Osteoblast (primary cell): ENCODE data around the gene UPB1. TPM values are rescaled to one million over a fixed set of nuclear protein-coding genes. Genes with fewer than 3 reads are reported as not detected.

Experiments used
- DNase-seq: peaks from one replicate; pipeline ENCODE4 v3.0.0; 2011; ENCODE audit warnings: low spot score, mixed read lengths; ENCODE audit not compliant: insufficient read length; ENCODE audit errors: missing footprints
- H2AFZ ChIP-seq: 2 replicates; pipeline ENCODE4 v1.6.0; 2011; ENCODE audit warnings: mild to moderate bottlenecking, low read length
- H3K27ac ChIP-seq: 2 replicates; pipeline ENCODE4 v1.5.1; 2011; ENCODE audit warnings: mild to moderate bottlenecking, low read depth, low read length, moderate library complexity
- H3K27me3 ChIP-seq: 2 replicates; pipeline ENCODE4 v1.6.0; 2012; ENCODE audit warnings: mild to moderate bottlenecking, control low read depth, inconsistent platforms, low read length, moderate library complexity; ENCODE audit not compliant: insufficient read depth
- H3K36me3 ChIP-seq: 2 replicates; pipeline ENCODE4 v1.5.1; 2011; ENCODE audit warnings: mild to moderate bottlenecking, low read length, control low read depth, moderate library complexity; ENCODE audit not compliant: insufficient read depth
- H3K4me1 ChIP-seq: 2 replicates; pipeline ENCODE4 v1.5.1; 2011; ENCODE audit warnings: mild to moderate bottlenecking, low read length, control low read depth, moderate library complexity; ENCODE audit not compliant: insufficient read depth
- H3K4me2 ChIP-seq: 2 replicates; pipeline ENCODE4 v1.6.0; 2011; ENCODE audit warnings: mild to moderate bottlenecking, low read length; ENCODE audit not compliant: insufficient read depth
- H3K4me3 ChIP-seq: fragments of 200-600 bp; sonication (generic); 3 replicates; pipeline ENCODE4 v1.5.1; 2012; ENCODE audit warnings: mild to moderate bottlenecking, low read length, inconsistent platforms; ENCODE audit not compliant: insufficient read depth
- H3K79me2 ChIP-seq: 2 replicates; pipeline ENCODE4 v1.6.0; 2012; ENCODE audit warnings: mild to moderate bottlenecking, low read length, control low read depth, inconsistent platforms; ENCODE audit not compliant: insufficient read depth
- H3K9me3 ChIP-seq: 2 replicates; pipeline ENCODE4 v1.5.1; 2011; ENCODE audit warnings: low read depth, low read length, control low read depth
- H4K20me1 ChIP-seq: 2 replicates; pipeline ENCODE4 v1.6.0; 2012; ENCODE audit warnings: mild to moderate bottlenecking, low read length, control low read depth; ENCODE audit not compliant: insufficient read depth
- CTCF ChIP-seq: IDR thresholded peaks from 2 replicates; pipeline ENCODE4 v1.5.1; 2011; ENCODE audit warnings: mild to moderate bottlenecking, low read depth, low read length, moderate library complexity; ENCODE audit errors: extremely low read depth
- total RNA-seq: library from RNA; depleted of rRNA; stranded (reverse); fragments of >200 nt; gene quantifications from 2 replicates; pipeline ENCODE4 v1.2.3, GENCODE V29; 2012

The UPB1 gene
- total RNA-seq, 1 donor, result under 0.01 TPM

DNA sequence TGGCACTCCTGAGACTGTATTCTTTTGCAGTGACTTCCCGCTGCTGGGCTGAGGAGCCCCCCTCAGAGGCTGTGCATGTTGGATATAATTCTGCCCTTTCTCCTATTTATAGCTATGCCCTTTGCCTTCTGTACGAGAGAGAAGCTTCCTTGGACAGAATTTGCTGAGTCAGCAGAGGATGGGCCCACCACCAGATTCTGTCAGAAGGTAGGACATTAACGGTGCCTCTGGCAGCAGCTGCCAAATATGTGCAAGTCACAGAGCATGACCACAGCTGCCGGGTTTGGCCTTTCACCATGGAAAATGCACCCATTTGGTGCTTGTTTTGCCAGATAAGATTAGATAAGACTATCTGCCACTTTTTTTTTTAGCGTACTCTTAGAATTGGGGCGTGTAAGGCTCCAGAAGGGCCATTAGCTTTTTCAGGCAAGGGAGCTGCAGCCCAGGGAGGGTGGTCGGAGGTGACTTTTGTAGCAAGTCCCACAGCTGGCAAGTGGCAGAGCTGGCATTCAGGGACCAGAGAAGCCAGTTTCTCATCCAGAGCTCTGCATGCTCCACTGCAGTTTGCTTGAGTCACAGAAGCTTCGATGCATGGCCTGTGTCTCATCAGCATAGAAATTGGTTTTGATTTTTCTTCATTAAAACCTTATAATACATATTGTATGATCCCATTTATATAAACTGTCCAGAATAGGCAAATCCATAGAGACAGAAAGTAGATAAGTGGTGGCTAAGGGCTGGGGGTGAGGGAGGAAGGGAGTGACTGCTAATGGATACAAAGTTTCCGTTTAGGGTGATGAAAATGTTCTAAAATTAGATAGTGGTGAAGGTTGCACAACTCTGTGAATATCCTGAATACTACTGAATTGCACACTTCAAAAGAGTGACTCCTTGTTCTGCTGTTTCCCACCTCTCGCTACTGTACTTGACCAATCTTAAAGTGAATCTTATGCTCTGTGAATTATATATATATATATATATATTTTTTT lies 15.8 kb downstream of the UPB1 start:
- H3K4me2 ChIP-seq, result no peak overlapping the region
- H2AFZ ChIP-seq, result no peak overlapping the region
- TF ChIP-seq CTCF, result no peak
- no peaks in the 10 kb centered on the region for H4K20me1 ChIP-seq
- H3K27me3 ChIP-seq, result peaks cover 28% of the 10 kb centered on the region
- no peaks in the 10 kb centered on the region for H3K79me2 ChIP-seq
- H3K9me3 ChIP-seq, result no peaks in the 10 kb centered on the region
- peak; percentile 69 for DNase-seq
- H3K4me3 ChIP-seq, result no peak overlapping the region
- no peak overlapping the region for H3K27ac ChIP-seq
- peaks cover 16% of the 10 kb centered on the region for H3K4me1 ChIP-seq
- H3K36me3 ChIP-seq, result no peaks in the 10 kb centered on the region

- peaks cover 22% of the 10 kb centered on the region for H3K4me1 ChIP-seq
- H3K4me3 ChIP-seq, result no peak overlapping the region
- H4K20me1 ChIP-seq, result no peaks in the 10 kb centered on the region
- H2AFZ ChIP-seq, result no peak overlapping the region
- H3K27me3 ChIP-seq, result peaks cover 28% of the 10 kb centered on the region
- DNase-seq, result peak; percentile 26
- no peaks in the 10 kb centered on the region for H3K9me3 ChIP-seq
- H3K79me2 ChIP-seq, result no peaks in the 10 kb centered on the region
- no peak overlapping the region for H3K27ac ChIP-seq
- no peaks in the 10 kb centered on the region for H3K36me3 ChIP-seq
- no peak for TF ChIP-seq CTCF
- H3K4me2 ChIP-seq, result no peak overlapping the region
Observed at GRCh38 chr22:24512043-24512442, 16.9 kb downstream of the UPB1 start.

GRCh38 chr22:24513378-24514240 lies 18.5 kb downstream of the UPB1 start:
- Histone ChIP-seq H4K20me1 (no peaks in the 10 kb centered on the region), H3K79me2 (no peaks in the 10 kb centered on the region), H3K9me3 (no peaks in the 10 kb centered on the region), H3K36me3 (no peaks in the 10 kb centered on the region), H3K4me2 (no peak overlapping the region), H3K4me1 (peaks cover 22% of the 10 kb centered on the region), H3K4me3 (no peak overlapping the region), H3K27me3 (peaks cover 28% of the 10 kb centered on the region), H3K27ac (no peak overlapping the region), H2AFZ (no peak overlapping the region)
- TF ChIP-seq CTCF, result no peak
- peak; percentile 26 for DNase-seq
